ENCODE results near the gene APOL1. TPM values are rescaled to one million over a fixed set of nuclear protein-coding genes. Genes with fewer than 3 reads are reported as not detected.
"Not testable (repeated sequence)": the region's sequence is repeated elsewhere in the genome, so short reads cannot be mapped to it uniquely, and the experiment has no call there.

Gene APOL1
- total RNA-seq, 1 donor from 2014 or later = 145 TPM

DNA sequence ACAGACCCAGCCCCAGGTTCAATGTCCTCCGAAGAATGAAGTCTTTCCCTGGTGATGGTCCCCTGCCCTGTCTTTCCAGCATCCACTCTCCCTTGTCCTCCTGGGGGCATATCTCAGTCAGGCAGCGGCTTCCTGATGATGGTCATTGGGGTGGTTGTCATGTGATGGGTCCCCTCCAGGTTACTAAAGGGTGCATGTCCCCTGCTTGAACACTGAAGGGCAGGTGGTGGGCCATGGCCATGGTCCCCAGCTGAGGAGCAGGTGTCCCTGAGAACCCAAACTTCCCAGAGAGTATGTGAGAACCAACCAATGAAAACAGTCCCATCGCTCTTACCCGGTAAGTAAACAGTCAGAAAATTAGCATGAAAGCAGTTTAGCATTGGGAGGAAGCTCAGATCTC, 14.1 kb downstream of the APOL1 start:
- no peak for DNase-seq (ENCODE audit: low spot score)

DNA sequence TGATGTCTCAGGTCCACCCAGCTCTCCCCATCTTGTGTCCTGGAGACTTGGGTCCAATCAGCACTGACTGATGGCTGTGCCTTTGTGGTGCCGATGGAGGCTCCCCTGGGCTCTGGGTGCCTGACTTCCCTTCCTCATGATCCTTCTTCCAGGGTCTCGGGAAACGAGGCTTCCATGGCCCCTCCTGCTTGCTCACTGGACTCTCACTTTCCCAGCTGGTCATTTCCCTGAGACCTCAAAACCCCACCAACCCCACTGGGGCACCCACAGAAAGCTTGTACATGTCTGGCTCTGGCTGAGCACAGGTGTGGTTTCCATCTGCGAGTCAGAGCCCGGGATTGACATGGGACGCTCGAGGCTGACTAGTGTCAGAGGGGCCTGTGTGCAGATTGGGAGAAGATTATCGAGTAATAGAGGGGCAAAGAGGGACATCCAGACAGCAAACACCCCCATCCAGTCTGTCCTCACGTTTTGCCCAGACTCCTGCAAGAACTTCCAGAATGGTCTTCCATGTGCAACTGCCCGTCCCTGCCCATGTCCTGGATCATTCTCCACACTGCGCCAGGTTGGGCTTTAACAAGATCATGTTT, 15.1 kb downstream of the APOL1 start:
- no peak for DNase-seq (ENCODE audit: low spot score)

DNA sequence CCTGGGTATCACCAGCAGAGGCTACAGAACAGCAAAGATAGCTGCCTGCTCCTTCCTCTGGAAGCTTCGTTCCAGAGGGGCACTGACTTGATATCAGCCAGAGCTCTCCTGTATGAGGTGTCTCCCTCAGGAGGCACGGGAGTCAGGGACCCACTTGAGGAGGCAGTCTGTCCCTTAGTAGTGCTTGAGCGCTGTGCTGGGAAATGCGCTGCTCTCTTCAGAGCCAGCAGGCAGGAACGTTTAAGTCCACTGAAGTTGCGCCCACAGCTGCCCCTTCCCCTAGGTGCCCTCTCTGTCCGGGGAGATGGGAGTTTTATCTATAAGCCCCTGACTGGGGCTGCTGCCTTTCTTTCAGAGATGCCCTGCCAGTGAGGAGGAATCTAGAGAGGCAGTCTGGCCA, 18.3 kb downstream of the APOL1 start:
- not testable (repeated sequence) for DNase-seq (ENCODE audit: low spot score)

DNA sequence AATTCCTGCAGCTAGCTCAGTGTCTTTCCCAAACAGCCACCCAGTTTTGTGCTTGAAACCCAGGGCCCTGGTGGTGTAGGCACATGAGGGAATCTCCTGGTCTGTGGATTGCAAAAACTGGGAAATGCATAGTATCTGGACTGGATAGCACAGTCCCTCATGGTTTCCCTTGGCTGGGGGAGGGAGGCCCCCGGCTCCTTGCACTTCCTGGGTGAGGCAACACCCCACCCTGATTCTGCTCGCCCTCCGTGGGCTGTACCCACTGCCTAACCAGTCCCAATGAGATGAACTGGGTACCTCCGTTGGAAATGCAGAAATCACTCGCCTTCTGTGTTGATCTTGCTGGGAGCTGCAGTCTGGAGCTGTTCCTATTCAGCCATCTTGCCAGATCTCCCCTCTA, 19.0 kb downstream of the APOL1 start:
- DNase-seq (ENCODE audit: low spot score) = not testable (repeated sequence)

DNA sequence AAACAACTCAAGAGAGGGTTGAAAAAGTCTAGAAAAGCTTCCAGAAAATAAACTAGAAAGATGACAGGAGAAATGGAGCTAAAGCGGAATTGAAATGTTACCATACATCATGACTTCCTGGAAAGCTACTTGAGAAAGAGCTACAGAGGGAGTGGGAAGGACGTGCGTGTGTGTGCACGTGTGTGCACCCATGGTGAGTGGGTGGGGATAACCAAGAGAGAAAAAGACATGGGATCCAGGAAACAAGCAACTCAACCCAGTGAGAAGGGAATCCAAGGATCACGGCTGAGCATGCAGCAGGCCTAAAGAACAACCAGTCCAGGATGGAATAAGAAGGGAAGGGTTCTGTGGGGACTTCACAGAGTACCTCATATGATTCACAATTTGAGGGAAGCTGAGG, 21.6 kb downstream of the APOL1 start:
- DNase-seq (ENCODE audit: low spot score) = no peak

DNA sequence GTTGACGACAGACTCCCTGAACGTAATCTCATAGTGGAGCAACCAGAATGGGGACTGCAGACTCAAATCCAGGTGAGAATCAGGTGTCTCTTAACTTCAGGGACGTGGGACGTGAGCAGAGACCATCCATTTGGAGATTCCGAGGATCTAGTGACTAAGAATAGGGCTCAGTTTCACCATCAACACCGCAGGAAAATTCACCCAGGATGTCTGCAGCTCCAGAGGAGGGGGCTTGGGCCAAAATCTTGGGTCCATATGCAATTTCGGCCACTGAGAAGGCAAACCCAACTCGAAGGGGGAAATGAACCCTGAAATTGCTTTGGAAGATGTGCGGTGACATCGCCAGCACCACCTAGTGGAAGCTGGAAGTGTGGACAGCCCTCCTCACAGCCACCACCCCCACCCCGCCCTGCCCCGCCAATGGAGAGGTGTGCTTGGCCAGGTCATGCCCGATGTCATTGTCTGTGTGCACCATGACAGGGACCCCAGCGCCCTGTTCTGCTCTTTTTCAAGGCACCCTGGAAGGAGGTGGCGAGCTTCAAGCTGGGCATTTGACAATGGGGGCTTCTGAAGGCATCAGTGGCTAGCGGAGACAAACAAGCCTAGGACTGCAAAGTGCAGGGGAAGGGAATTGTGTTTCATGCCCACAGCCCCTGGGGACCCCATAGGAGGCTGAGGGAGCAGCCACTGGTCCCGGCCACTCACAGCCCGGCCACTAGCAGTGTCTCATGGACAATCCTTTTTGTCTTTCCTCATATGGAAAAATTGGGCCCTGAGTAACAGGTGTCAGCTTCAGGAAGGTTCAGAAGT, 24.8 kb downstream of the APOL1 start:
- DNase-seq (ENCODE audit: low spot score) = peak; percentile 45

DNA sequence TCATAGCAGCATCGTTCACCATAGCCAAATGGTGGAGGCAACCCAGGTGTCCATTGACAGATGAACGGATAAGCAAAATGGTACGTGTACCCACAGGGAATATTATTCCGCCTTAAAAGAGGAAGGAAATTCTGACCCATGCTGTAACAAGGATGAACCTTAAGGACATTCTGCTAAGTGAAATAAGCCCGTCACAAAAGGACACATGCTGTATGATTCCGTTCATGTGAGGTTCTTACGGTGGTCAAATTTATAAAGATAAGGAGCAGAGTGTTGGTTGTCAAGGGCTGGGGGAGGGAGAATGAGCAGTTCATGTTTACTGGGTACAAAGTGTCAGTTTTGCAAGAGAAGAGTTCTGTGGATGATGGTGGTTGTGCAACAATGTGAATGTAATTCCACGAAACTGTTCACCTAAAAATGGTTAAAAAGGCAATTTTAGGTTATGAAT, 26.3 kb downstream of the APOL1 start:
- DNase-seq (ENCODE audit: low spot score) = no peak

DNA sequence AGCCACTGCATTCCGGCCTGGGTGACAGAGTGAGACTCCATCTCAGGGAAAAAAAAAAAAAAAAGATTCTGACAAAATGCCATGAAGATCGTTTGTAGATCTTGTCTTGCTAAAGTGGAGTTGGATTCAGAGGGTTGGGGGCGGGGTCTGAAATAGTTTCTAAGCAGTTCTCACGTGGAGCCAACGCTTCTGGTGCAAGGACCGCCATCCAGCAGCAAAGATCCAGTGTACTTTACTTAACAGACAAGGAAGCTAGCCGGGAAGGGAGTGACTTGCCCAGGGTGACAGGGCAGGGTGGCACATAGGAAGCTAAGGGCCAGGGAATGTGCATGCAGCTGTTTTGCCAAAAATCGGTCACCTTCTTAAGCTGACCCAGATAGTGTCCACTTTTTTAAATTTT, 27.4 kb downstream of the APOL1 start:
- no peak for DNase-seq (ENCODE audit: low spot score)

DNA sequence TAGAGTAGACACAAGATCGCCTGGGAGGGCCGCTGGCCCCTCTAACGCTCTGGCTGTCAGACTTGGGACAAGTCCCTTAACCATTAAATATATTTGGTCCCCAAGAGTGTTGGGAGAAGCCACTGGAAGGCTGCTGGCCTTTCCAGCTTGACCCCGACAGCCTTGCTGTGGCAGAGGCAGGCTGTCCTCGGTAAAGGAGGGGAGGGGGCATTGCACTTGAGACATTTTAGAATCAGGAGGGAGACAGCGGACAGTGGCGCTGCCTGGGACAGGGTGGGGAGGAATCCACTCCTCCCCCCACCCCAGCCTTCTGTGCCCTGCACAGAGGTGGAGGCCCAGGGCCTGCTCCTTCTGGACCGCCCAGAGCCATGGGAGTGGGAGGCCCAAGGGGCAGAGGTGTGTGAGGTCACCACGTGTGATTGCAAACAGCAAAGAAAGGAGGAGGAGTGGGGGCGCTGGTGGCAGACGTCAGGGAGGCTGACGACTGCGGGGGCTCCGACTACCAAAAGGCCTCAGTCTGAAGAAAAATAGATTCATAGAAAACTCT, 28.9 kb downstream of the APOL1 start:
- no peak for DNase-seq (ENCODE audit: low spot score)

DNA sequence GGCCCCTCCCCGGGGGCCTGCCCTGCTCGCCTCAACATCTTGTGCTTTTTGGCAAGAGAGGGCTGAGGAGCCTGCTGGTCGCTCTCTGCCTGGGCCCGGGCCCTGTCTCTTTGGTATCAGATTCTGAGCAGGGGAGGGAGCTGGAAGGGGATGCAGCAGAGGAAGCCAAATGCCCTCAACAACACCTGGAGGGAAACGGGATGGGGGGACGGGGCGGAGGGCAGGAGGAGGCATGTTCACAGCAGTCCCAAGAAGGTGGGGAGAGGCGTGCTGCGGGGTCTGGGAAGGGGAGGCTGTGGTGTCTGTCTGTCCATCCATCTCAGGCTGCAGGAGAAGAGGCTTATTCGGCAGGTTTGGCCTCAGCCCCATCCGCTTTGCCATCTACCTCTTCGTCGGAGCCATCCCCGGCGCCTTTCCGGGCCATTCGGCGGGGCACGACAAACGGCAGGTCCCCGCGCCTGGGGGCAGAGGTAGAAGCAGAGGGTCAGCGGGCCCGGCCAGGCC, 29.4 kb downstream of the APOL1 start:
- no peak for DNase-seq (ENCODE audit: low spot score)

DNA sequence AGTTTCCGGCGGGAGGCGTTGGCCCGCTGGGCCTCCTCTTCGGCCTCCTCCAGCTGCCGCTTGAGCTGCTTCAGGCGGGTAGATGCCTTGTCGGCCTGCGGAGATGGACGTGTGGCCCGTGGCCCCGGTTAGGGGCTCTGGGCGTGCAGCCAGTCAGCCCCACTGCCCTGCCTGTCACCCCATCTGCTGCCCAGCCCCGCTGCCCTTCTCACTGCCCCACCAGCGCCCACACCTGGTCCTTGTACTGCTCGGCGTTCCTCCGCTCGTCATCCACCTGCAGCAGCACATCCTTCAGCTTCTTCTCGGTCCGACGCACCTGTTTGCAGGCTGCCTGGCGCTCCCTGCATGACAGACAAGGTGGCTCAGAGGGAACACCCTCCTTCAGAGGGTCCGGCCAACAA, 31.2 kb downstream of the APOL1 start:
- DNase-seq (ENCODE audit: low spot score) = no peak

DNA sequence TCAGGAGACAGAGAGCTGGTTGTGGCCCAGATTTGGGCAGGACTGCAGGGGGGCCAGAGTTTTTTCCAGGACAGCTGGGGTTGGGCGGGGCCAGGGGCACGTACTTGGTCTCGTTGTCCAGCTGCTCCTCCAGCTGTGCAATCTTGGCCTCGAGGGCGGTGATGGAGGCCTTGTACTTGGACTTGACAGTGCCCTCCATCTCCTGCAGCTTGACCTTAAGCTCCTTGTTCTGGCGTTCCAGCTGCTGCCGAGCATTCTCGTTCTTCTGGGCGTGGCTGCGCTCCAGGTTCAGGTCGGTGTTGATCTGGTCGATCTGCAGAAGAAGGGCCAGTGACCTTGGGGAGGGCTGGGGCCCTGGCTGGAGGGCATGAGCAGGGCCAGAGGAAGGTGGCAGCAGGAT, 32.1 kb downstream of the APOL1 start:
- no peak for DNase-seq (ENCODE audit: low spot score)

DNA sequence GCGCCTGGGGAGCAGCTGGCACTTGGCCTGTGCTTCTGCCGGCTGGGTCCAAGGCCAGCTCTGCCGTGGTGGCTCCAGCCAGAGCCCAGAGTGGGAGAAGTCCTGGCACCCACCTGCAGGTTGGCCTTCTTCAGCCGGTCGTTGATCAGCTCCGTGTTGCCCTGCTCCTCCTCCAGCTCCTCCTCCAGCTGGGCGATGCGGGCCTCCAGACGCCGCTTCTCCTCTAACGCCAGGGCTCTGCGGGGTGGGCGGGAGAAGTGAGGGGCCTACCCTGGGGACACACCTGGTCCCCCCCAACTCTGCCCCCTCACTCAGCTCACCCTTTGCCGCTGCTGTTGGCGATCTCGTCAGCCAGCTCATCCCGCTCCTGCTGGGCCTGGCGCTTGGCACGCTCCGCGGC, 32.6 kb downstream of the APOL1 start:
- DNase-seq (ENCODE audit: low spot score) = no peak

DNA sequence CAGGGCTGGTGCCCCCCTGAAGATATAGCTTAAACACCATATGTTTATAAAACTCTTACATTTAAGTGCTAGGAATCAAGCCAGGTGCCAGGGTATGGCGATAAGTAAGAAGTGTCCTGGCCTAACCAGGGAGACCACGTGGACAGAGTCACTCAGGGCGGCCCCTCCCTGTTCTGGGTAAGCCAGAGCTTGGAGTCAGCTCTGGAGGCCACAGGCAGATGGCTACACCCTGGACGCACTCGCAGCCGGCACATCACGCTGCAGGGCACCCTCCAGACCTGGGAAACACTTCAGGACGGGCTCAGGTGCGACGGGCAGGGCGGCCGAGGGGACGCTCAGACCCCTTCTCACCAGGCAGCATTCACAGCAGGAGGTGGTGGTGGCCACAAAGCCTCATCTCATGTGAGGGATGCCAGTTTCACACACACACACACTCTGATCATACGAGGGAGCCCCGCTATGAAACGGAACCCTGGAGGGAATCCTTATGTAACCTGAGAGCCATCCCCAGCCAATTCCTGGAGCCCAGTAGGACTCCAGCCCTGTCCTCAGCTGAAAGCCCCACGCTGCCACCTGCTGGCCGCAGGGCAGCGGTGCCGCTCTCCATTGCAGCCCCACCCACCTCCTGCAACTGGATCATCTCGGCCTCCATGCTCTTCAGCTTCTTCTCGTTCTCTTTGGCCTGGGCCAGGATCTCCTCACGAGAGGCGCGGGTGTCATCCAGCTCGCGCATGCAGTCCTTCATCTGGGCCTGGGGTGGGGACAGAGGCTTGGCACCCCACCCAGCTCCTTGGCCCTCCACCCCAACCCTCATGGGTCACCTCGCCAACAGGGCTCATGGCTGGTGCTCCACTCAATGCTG, 33.4 kb downstream of the APOL1 start:
- peak; percentile 69 for DNase-seq (ENCODE audit: low spot score)

DNA sequence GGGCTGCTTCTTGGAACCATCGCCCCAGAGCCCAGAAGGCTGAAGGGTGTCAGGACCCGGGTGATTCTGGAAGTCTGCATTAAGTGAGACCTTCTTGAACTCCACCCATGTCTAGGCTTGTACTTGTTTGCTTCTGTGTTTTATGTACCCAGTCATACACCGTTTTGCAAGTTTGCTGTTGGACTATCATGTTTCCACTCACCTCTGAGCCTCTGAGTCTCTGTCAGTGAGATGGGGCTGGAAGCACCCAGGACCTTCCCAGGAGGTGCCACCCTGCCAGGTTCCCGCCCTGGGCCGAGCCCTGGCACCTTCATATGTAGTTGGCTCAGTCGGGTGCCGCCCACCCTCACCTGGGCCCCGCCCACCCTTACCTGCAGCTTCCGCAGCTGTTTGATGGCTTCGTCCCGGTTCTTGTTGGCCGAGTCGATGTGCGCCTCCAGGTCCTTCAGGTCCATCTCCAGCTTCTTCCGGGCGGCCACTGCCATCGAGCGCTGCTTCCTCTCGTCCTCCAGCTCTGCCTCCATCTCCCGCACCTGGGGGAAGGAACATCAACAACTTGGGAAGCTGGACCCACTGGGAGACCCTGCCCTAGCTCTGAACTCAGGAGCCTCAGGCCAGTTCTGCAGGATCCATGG, 35.1 kb downstream of the APOL1 start:
- no peak for DNase-seq (ENCODE audit: low spot score)

DNA sequence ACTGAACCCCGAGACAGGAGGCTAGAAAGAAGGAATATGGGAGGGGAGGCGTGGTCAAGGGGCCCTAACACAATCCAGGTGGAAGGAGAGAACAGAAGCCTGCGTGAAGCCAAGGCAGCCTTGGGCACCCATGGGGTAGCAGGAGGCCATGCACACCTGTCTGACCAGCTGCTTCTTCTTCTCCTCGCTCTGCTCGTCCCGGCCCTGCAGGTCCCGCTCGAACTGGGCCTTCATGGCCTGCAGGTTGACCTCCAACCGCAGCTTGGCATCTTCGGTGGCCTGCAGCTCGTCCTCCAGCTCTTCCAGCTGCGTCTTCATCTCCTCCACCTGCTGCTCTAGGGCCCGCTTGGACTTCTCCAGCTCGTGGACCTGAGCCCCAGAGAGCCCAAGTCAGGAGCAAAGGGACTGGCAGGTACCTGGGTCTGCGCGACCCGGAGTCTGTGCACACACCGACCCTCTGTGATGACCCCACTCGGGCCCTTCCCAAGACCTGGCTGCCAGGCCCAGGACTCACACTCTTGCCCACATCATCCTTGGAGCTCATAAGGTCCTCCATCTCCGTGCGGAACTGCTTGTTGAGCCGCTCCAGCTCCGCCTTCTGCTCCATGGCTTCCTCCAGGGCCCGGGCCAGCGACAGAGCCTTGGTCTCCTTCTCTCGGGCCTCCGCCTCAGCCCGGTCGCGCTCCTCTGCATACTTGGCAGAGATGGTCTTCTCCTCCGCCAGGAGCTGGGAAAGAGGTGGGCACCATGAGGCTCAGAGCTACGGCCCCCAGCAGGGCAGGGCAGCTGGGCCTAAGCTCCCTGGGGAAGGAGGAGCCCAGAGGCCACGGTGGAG, 35.9 kb downstream of the APOL1 start:
- DNase-seq (ENCODE audit: low spot score) = no peak

DNA sequence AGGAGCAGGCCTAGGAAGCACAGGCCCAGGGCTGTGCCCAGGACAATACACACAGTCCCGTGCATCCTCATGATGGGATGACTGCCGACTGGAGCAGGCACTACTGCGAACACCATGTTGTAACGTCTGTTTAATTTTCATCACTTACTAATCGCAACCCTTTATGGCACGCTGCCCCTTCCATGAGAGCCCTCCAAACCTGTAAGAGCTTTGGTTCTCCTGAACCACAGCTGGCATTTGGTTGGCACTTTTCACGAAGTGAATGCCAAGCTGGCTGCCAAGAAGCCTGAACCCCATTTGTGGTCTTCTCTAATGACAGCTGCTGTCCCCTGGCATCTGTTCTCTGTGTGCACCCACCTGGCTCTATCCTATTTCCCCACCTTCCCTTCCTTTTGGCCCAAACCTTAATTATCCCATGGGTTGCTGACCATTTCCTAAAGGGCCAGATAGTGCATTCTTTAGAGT, 36.5 kb downstream of the APOL1 start:
- DNase-seq (ENCODE audit: low spot score) = no peak

DNA sequence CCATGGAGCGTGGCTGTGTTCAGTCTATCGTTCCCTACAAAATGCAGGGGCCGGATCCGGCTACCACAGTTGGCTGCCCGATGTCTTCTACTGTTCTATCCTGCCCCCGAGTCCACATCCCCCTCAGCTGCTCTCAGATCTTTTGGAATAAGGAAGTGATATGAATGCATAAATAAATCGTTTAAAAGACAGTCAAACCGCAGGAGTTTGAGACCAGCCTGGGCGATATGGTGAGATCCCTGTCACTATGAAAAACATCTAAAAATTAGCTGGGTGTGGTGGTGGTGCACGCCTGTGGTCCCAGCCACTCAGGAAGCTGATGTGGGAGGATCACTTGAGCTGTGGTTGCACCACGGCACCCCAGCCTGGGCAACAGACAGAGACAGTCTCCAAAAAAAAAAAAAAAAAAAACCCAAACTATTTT, 37.0 kb downstream of the APOL1 start:
- DNase-seq (ENCODE audit: low spot score) = not testable (repeated sequence)

DNA sequence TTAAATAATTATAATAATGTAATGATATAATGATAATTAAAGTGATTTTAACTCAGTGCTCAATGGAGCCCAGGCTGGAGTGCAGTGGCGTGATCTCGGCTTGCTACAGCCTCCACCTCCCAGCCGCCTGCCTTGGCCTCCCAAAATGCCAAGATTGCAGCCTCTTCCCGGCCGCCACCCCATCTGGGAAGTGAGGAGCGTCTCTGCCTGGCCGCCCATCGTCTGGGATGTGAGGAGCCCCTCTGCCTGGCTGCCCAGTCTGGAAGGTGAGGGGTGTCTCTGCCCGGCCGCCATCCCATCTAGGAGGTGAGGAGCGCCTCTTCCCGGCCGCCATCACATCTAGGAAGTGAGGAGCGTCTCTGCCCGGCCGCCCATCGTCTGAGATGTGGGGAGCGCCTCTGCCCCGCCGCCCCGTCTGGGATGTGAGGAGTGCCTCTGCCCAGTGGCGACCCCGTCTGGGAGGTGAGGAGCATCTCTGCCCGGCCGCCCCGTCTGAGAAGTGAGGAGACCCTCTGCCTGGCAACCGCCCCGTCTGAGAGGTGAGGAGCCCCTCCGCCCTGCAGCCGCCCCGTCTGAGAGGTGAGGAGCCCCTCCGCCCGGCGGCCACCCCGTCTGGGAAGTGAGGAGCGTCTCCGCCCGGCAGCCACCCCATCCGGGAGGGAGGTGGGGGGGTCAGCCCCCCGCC, 37.6 kb downstream of the APOL1 start:
- DNase-seq (ENCODE audit: low spot score) = not testable (repeated sequence)
